Stimulated activated CD8-positive, alpha-beta memory T cell treated with anti-CD3 and anti-CD28 coated beads, Interleukin-2, amount 100 ng/mL, for 48 hours (primary cell): ENCODE data around the gene CTNNBIP1.
"Not testable (repeated sequence)": the region's sequence is repeated elsewhere in the genome, so short reads cannot be mapped to it uniquely, and the experiment has no call there.

Source experiments
- DNase-seq, 2 donors: peaks; one replicate each; pipeline ENCODE4 v3.0.0-alpha.2; 2020; ENCODE audit warnings: low read depth in 2 of 2

Gene CTNNBIP1

GRCh38 chr1:9833632-9834031, 76.4 kb downstream of the CTNNBIP1 start:
- no peak for DNase-seq

DNA sequence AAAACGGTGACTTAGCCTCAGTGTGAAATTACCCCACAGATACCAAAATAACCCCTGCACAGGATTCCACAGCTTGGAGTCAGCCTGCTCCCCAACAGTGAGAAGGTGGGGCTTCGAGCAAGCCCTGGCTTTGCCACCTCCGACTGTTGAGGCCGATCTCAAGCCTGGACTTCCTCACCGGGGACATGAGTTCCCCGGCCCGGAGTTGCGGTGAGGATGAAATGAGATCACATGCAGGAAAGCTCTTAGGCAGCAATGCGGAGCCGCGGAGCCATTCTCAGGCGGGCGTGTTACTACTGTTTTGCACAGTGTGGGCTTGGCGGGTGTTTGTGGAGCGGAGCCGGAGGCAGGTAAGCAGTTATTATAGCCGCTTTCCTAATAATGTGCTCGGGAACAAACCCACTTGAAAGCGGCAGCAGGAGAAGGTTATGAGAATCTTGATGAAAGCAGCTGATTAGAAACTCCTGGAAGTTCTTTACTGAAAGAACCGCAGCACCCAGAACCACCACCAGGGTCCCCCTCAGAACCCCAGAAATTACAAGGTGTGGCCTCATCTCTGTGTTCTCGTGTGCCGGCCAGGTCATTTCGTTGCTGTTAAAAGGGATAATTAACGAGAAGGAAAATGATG, 82.4 kb downstream of the CTNNBIP1 start:
- no peak for DNase-seq

GRCh38 chr1:9826616-9827015, 83.5 kb downstream of the CTNNBIP1 start:
- no peak for DNase-seq

- DNase-seq = no peak
Measured at GRCh38 chr1:9826087-9826486, 84.0 kb downstream of the CTNNBIP1 start.

DNA sequence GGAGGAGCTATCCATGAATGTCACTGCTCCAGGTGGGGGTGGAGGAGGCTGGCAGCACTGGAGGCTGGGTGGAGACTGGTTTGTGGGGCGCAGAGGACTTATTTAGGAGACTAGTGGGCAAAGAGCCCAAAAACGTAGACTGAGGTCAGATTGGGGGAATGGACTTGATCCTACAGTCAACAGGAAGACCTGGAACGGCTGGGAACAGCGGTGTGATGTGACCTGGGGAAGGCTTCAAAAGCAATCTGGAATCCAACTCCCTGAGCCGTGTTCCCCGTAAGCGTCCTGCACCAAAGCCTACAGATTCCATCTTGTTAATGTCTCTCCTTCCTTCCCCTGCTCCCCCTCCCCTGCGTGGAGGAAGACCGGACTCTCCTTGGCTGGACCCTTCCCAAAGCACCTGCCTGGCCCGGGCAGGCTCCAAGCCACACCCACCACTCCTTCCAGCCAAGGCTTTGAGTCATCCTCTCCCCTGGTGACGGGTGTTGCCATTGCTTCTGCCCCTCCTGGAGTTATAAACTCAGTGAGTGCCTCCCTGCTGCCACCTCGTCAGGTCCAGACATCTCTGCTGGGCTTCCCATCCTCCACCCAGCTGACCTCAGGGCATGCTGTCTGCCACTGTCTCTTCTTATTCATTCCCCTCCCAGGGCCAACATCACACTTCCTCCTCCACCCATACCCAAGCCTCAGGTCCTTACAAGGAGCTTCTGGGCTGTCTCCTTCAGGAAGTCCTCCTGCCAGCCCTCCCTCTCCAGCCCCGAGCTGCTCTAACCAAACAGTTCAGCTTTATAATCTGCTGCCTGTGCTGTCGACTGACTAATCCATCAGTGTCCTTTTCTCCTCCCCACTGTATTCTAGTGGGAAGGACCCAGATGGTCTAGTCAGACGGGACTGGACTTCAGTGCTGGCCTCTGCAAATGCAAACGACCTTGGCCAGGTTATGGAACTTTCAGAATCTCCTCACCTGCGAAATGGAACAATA, 84.7 kb downstream of the CTNNBIP1 start:
- DNase-seq = no peak

DNA sequence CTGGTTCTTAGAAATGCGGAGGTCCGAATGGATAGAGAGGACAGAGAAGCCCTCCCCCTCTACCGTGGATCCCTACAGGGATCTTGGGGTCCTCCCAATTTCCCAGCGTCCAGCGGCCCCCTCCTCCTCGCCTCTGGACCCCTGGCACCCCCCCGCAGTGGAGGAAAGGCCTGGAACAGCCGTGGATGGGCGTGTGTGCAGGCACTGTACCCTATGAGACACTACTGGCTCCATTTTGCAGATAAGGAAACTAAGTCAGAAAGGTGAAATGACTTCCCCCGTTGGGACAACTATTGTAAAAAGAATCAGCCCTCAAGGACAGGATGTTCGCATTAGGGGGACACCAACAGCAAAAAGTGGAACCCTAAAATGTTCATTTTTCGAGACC, 85.4 kb downstream of the CTNNBIP1 start:
- no peak for DNase-seq

- peak; percentile 82 to 88 for DNase-seq
Measured at GRCh38 chr1:9823943-9824701, 85.9 kb downstream of the CTNNBIP1 start, which contains the start of gene CLSTN1. CLSTN1 (minus strand) TSS chr1:9823965; CDS start chr1:9823733, 232 bp downstream.

GRCh38 chr1:9823693-9823942, 86.5 kb downstream of the CTNNBIP1 start:
- DNase-seq = no peak

GRCh38 chr1:9822897-9823692, 87.0 kb downstream of the CTNNBIP1 start:
- no peak for DNase-seq

- DNase-seq = no peak
Measured at GRCh38 chr1:9822490-9822889, 87.6 kb downstream of the CTNNBIP1 start.

- no peak for DNase-seq
Measured at GRCh38 chr1:9821710-9822109, 88.4 kb downstream of the CTNNBIP1 start.

- DNase-seq = no peak
Measured at GRCh38 chr1:9820521-9820920, 89.5 kb downstream of the CTNNBIP1 start.

- DNase-seq = no peak
Measured at GRCh38 chr1:9817734-9818133, 92.3 kb downstream of the CTNNBIP1 start.

DNA sequence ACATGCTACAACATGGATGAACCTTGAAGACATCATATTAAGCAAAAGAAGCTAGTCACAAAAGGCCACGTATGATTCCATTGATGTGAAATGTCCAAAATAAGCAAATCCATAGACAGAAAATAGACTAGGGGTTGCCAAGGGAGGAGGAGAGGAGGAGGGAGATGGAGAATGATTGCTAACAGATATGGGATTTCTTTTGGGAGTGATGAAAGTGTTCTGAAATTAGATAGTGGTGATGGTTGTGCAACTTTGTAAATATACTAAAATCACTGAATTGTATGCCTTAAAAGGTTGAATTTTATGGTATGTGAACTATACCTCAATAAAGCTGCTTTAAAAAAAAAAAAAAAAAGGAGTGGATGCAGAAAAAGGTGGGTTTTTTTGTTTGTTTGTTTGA, 93.9 kb downstream of the CTNNBIP1 start:
- no peak for DNase-seq

DNA sequence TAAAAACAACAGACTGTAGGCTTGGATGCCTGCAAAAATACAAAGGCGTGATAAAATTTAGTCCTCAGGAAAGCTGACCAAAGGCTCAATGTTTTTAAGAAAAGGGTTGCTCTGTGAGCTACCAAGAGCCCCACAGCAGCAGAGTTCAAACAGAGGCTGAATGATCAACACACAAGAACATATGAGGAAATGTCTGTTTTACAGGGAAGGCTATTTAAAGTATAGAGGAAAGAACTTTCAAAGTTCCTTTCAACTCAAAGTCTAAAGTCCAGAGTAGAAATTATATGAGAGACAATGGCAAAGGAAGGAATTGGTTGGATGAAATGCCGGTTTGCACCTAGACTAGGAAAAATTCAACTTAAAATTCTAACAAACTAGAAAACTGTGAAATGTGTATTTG, 94.9 kb downstream of the CTNNBIP1 start:
- no peak for DNase-seq

DNA sequence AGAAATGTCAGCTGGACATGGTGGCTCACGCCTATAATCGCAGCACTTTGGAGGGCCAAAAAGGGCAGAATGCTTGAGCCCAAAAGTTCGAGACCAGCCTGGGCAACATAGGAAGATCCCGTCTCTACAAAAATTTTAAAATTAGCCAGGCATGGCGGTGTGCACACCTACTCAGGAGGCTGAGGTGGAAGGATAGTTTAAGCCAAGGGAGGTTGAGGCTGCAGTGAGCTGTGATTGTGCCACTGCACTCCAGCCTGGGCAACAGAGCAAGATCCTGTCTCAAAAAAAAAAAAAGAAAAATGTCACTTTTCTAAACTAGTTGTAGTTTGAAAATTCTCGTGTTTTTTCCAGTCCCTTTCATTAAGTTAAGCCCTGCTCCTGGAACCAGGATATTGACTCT, 95.5 kb downstream of the CTNNBIP1 start:
- DNase-seq = no peak

DNA sequence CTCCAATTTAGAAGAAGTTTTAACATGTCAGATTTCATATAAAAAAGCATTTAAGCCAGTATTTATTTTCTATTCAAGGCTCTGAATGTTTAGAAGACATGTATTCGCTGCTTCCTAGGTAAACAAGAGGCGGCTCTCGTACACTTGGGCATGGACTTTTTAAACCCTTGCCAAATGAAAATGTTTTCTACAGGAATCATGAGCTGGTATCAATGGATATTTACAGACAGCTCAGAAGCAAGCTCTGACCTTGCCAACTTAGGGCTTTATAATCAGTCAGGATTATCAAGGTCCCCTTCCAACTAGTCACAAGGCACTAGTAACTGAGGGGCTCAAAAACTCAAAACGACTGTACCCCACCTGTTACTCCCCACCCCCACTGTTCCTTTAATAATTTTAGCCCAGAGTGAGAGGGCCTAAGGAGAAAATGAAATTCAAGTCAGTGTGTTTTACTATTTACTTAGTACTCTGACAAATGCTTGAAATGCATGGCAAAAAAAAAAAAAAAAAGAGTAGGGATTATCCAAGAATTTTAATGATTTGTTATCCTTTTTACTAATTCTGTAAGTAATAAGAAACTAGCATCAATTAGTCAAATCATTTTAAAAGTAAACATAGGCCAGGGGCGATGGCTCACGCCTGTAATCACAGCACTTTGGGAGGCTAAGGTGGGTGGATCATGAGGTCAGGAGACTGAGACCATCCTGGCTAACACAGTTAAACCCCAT, 98.7 kb downstream of the CTNNBIP1 start:
- no peak for DNase-seq

DNA sequence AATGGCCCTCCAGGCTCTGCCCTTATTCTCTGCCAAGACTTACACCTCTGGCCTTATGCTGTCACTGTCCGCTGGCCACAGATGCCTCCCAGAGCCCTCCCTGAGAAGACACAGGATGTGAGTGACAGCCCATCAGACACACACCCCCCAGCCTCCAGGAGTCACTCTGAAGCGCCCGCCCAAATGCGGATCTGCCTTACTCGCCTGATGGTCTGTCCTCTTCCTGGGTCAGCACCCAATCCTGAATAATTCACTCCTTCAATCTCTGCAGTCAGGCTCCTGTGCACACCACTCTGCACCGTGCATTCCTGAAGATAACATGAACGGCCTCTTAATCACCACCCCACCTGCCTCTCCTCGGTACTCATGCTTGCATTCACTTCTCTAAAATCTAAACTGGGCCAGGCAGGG, 101.0 kb downstream of the CTNNBIP1 start:
- no peak for DNase-seq

DNA sequence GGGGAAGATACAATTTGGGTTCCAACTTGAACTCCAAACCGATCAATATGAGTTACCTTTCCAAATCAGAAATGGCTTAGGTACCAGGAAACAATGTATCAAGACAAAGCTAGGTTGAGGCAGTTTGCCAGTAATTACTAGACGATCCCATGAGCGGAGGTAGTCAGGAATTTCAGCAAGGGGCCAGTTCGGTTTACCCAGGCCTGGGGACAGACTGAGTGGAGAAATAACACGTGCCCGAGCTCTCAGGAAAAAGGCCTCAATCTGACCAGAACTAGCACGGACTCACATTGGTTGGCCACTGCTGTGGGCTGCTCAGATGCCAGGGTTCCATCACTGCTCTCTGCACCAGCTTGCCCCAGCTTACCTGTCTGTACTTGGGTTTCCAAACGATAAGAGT, 101.6 kb downstream of the CTNNBIP1 start:
- DNase-seq = no peak

DNA sequence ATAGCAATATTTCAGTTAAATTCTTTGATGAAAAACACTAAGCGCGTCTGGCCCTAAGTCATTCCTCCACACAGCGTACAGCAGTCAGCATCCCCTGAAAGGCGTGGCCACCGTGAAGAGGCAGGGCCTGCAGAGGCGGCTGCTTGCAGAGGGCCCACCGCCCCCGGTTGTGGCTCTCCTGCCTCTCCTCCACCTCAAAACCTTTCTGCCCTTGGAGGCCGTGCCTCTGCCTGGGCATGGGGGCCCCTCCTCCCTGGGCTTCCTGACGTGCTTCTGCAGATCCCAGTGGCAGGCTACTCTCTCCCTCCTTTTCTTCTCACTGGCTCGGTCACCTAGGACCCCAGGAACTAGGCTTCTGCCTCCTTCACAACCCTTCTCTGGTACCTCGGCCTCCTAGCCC, 102.5 kb downstream of the CTNNBIP1 start:
- DNase-seq = no peak

DNA sequence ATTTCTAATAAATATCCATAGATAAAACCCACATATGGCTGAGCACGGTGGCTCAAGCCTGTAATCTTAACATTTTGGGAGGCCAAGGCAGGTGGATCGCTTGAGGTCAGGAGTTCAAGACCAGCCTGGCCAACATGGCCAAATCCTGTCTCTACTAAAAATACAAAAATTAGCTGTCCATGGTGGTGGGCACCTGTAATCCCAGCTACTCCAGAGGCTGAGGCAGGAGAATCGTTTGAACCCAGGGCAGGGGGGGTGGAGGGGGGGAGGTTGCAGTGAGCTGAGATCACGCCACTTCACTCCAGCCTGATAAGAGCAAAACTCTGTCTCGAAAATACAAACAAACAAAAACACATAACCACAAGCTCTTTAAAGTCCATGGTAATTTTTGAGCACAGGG, 104.1 kb downstream of the CTNNBIP1 start:
- not testable (repeated sequence) for DNase-seq
